Measurements from ENCODE around the gene DLGAP5. TPM values are rescaled to one million over a fixed set of nuclear protein-coding genes. Genes with fewer than 3 reads are reported as not detected.

DLGAP5 gene
- total and polyA plus RNA-seq, 2 of the 13 experiments (the other 11 are each of a cell fraction or from before 2014, with no cell fraction given): 7.7 to 55.8 TPM

DNA sequence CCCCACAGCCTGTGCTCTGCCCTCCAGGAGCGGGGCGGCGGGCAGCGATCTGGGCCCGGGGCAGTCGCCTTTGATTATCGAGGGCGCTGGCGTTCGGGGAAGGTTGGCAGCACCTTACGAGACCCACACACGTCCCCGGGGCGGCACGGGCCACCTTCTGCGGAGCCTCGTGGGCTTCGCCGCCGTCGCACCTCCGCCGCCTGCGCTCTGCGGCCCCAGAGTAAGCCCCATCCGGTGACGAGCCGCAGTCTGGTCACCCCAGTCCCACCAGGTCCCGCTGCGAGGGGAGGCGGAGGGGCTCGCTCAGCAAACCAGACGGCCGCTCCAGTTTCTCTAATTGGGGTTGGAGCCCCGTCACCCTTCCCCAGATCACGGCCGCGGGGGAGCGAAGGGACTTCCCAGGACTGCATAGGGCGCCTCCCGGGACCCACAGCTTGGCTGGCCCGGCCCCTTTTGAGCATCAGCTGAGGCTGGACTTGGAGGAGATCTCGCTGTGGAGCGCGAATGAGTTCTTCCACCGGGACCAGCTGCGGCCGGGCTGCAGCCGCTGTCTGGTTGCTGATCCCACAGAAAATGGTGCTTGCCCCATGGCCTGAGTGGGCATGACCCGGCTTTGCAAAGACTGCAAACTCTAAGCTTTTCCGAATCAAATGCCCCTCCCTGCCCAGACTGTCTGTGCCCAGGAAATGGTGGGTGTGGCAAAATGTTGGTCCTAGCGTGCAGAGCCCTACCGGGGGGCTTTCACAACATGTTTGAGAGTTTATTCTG is 61.8 kb downstream of the DLGAP5 start (continued):
- TF ChIP-seq, protein P1, sequence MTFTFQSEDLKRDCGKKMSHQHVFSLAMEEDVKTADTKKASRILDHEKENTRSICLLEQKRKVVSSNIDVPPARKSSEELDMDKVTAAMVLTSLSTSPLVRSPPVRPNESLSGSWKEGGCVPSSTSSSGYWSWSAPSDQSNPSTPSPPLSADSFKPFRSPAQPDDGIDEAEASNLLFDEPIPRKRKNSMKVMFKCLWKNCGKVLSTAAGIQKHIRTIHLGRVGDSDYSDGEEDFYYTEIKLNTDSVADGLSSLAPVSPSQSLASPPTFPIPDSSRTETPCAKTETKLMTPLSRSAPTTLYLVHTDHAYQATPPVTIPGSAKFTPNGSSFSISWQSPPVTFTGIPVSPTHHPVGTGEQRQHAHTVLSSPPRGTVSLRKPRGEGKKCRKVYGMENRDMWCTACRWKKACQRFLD (CRISPR knock-in tag; IDR thresholded peaks at IDR 0.05; ENCODE audit: borderline replicate concordance): no peak
- TF ChIP-seq KDM4B (CRISPR knock-in tag; IDR thresholded peaks at IDR 0.05): no peak
- TF ChIP-seq CENPT (CRISPR knock-in tag; IDR thresholded peaks at IDR 0.05; ENCODE audit: low read depth): 0 out of 2 replicates have a peak, but pooled peaks have one; percentile 25
- no peak for TF ChIP-seq ZBTB14 (CRISPR knock-in tag; IDR thresholded peaks at IDR 0.05)
- TF ChIP-seq ZBTB20 (CRISPR knock-in tag; IDR thresholded peaks at IDR 0.05; ENCODE audit: borderline replicate concordance, low read depth): no peak
- 0 out of 2 replicates have a peak, but pooled peaks have one; percentile 47 for TF ChIP-seq ZNF782 (CRISPR knock-in tag; IDR thresholded peaks at IDR 0.05; ENCODE audit: borderline replicate concordance)
- peak; percentile 13; the same call in 1 of the 2 replicates for TF ChIP-seq YEATS4 (CRISPR knock-in tag; IDR thresholded peaks at IDR 0.05; ENCODE audit: borderline replicate concordance)
- no peak for TF ChIP-seq JDP2 (CRISPR knock-in tag; IDR thresholded peaks at IDR 0.05; ENCODE audit: borderline replicate concordance)
- TF ChIP-seq AKAP8 (CRISPR knock-in tag; IDR thresholded peaks at IDR 0.05): no peak
- TF ChIP-seq, protein P2, sequence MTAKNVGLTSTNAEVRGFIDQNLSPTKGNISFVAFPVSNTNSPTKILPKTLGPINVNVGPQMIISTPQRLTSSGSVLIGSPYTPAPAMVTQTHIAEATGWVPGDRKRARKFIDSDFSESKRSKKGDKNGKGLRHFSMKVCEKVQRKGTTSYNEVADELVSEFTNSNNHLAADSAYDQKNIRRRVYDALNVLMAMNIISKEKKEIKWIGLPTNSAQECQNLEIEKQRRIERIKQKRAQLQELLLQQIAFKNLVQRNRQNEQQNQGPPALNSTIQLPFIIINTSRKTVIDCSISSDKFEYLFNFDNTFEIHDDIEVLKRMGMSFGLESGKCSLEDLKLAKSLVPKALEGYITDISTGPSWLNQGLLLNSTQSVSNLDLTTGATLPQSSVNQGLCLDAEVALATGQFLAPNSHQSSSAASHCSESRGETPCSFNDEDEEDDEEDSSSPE (CRISPR knock-in tag; IDR thresholded peaks at IDR 0.05): no peak
- TF ChIP-seq XBP1 (CRISPR knock-in tag; IDR thresholded peaks at IDR 0.05): no peak
- TF ChIP-seq ZMYM4 (CRISPR knock-in tag; IDR thresholded peaks at IDR 0.05): peak; percentile 10; the same call in 1 of the 2 replicates
- 0 out of 3 replicates have a peak, but pooled peaks have one; percentile 18 for TF ChIP-seq MXI1 (IDR thresholded peaks at IDR 0.05; ENCODE audit: borderline replicate concordance, low read depth, low read length)
- TF ChIP-seq DBP (CRISPR knock-in tag; IDR thresholded peaks at IDR 0.05; ENCODE audit: not compliant biosample characterization): no peak
- TF ChIP-seq ZNF775 (CRISPR knock-in tag; IDR thresholded peaks at IDR 0.05; ENCODE audit: borderline replicate concordance): no peak
- 0 out of 2 replicates have a peak, but pooled peaks have one; percentile 54 for TF ChIP-seq ZBTB7B (CRISPR knock-in tag; IDR thresholded peaks at IDR 0.05)
- no peak for TF ChIP-seq SOX13 (IDR thresholded peaks at IDR 0.05)
- TF ChIP-seq SOX13 (CRISPR knock-in tag; conservative IDR thresholded peaks at IDR 0.05 in 1 of 2, IDR thresholded peaks at IDR 0.05 in 1 of 2): no peak
- TF ChIP-seq EED (CRISPR knock-in tag; IDR thresholded peaks at IDR 0.05): peak; percentile 65; the same call in 1 of the 2 replicates
